HepG2 (cell line): ENCODE data around the gene TMEM41A. TPM values are rescaled to one million over a fixed set of nuclear protein-coding genes. Genes with fewer than 3 reads are reported as not detected.

Experiments
- CCDC6 ChIP-seq: sonication (generic); formaldehyde crosslinking; IDR thresholded peaks from 2 replicates; pipeline ENCODE4 v1.8.1; 2022; ENCODE audit warnings: mild to moderate bottlenecking, missing genetic modification reagents, moderate library complexity
- DNMT1 ChIP-seq: sonication (generic); formaldehyde crosslinking; IDR thresholded peaks from 2 replicates; pipeline ENCODE4 v1.5.1; 2020; ENCODE audit warnings: mild to moderate bottlenecking, missing genetic modification reagents
- DNMT3B ChIP-seq: conservative IDR thresholded peaks from 2 replicates; pipeline ENCODE4 v1.6.1; 2016; ENCODE audit warnings: missing biosample characterization, control low read depth
- HOXA9 ChIP-seq: sonication (generic); formaldehyde crosslinking; IDR thresholded peaks from 2 replicates; pipeline ENCODE4 v1.8.1; 2022; ENCODE audit warnings: missing genetic modification reagents, mild to moderate bottlenecking, moderate library complexity, borderline replicate concordance
- KAT7 ChIP-seq: IDR thresholded peaks from 2 replicates; pipeline ENCODE4 v1.6.1; 2018; ENCODE audit warnings: borderline replicate concordance, missing compliant biosample characterization
- KLF11 ChIP-seq: IDR thresholded peaks from 2 replicates; pipeline ENCODE4 v1.6.1; 2016; ENCODE audit warnings: missing compliant biosample characterization
- MED8 ChIP-seq: sonication (generic); formaldehyde crosslinking; IDR thresholded peaks from 2 replicates; pipeline ENCODE4 v1.8.1; 2023; ENCODE audit warnings: mild to moderate bottlenecking, missing genetic modification reagents; ENCODE audit not compliant: insufficient replicate concordance
- NFE2 ChIP-seq: sonication (generic); formaldehyde crosslinking; IDR thresholded peaks from 2 replicates; pipeline ENCODE4 v1.4.0; 2020; ENCODE audit warnings: missing genetic modification reagents
- NFKBIZ ChIP-seq: IDR thresholded peaks from 2 replicates; pipeline ENCODE4 v1.6.1; 2018; ENCODE audit warnings: missing genetic modification reagents, missing compliant biosample characterization
- NR2C2 ChIP-seq: sonication (generic); formaldehyde crosslinking; IDR thresholded peaks from 2 replicates; pipeline ENCODE4 v1.4.0; 2020; ENCODE audit warnings: missing genetic modification reagents, mild to moderate bottlenecking, moderate library complexity, borderline replicate concordance
- PPARG ChIP-seq: conservative IDR thresholded peaks from 2 replicates; pipeline ENCODE4 v1.6.1; 2016; ENCODE audit warnings: missing biosample characterization, missing genetic modification reagents
- RFX5 ChIP-seq: IDR thresholded peaks from 2 replicates; pipeline ENCODE4 v1.6.1; 2011; ENCODE audit warnings: low read depth, low read length, improper control_type of control experiment
- SOX5 ChIP-seq: IDR thresholded peaks from 2 replicates; pipeline ENCODE4 v1.6.1; 2016; ENCODE audit warnings: borderline replicate concordance
- TBX2 ChIP-seq: sonication (generic); formaldehyde crosslinking; IDR thresholded peaks from 2 replicates; pipeline ENCODE4 v1.5.0; 2020; ENCODE audit warnings: missing genetic modification reagents, mild to moderate bottlenecking, borderline replicate concordance
- YY1 ChIP-seq: IDR thresholded peaks from 2 replicates; pipeline ENCODE4 v1.6.1; 2011; ENCODE audit warnings: low read length, low read depth, moderate library complexity, mild to moderate bottlenecking; ENCODE audit not compliant: insufficient read depth, insufficient replicate concordance
- ZNF24 ChIP-seq: fragments of 450-650 bp; IDR thresholded peaks from 2 replicates; pipeline ENCODE4 v1.6.1; 2017; ENCODE audit warnings: antibody characterized with exemption, mild to moderate bottlenecking
- ZNF354B ChIP-seq: sonication (generic); formaldehyde crosslinking; IDR thresholded peaks from 2 replicates; pipeline ENCODE4 v1.8.0; 2022; ENCODE audit warnings: mild to moderate bottlenecking, missing genetic modification reagents
- ZNF546 ChIP-seq: sonication (generic); formaldehyde crosslinking; conservative IDR thresholded peaks from 2 replicates; pipeline ENCODE4 v1.8.1; 2023; ENCODE audit warnings: mild to moderate bottlenecking, missing genetic modification reagents
- ZNF547 ChIP-seq: sonication (generic); formaldehyde crosslinking; IDR thresholded peaks from 2 replicates; pipeline ENCODE4 v1.5.1; 2020; ENCODE audit warnings: mild to moderate bottlenecking, missing genetic modification reagents
- ZNF557 ChIP-seq: sonication (generic); formaldehyde crosslinking; IDR thresholded peaks from 2 replicates; pipeline ENCODE4 v1.4.0; 2020; ENCODE audit warnings: missing genetic modification reagents
- ZNF790 ChIP-seq: sonication (generic); formaldehyde crosslinking; IDR thresholded peaks from 2 replicates; pipeline ENCODE4 v1.8.0; 2022; ENCODE audit warnings: missing genetic modification reagents, mild to moderate bottlenecking, borderline replicate concordance
- polyA plus RNA-seq, 8 experiments: library from polyadenylated mRNA; depleted of rRNA in 3 of 8; stranded (reverse) in 7 of 8; unstranded in 1 of 8; fragments of >200 nt; fragmentation: Illumina TruSeq in 4 of 8; extraction: Trizol in 4 of 8; gene quantifications; 2 replicates each; pipeline versions ENCODE4 v1.2.1 to v1.2.3, GENCODE V29; 2011 to 2016; ENCODE audit warnings: low read depth in 4 of 8, missing spikeins in 1 of 8, mixed read lengths in 1 of 8; ENCODE audit not compliant: insufficient read depth in 1 of 8
- total RNA-seq, 5 experiments: library from RNA; depleted of rRNA; stranded (reverse); fragments of >200 nt; fragmentation: Illumina TruSeq; extraction: Trizol; gene quantifications; 2 replicates each; pipeline ENCODE4 v1.2.3, GENCODE V29; 2016; ENCODE audit warnings: low read depth in 1 of 5
- TF ChIP-seq, protein P1 (sequence below): sonication (generic); formaldehyde crosslinking; IDR thresholded peaks from 2 replicates; pipeline ENCODE4 v1.8.1; 2023; ENCODE audit warnings: mild to moderate bottlenecking, missing genetic modification reagents
- TF ChIP-seq, protein P2 (sequence below): IDR thresholded peaks from 2 replicates; pipeline ENCODE4 v1.6.1; 2016; ENCODE audit warnings: low read depth, borderline replicate concordance
- TF ChIP-seq, protein P3 (sequence below): sonication (generic); formaldehyde crosslinking; IDR thresholded peaks from 2 replicates; pipeline ENCODE4 v1.4.0; 2020; ENCODE audit warnings: mild to moderate bottlenecking, low read depth, missing genetic modification reagents
- TF ChIP-seq, protein P4 (sequence below): sonication (generic); formaldehyde crosslinking; IDR thresholded peaks from 2 replicates; pipeline ENCODE4 v1.9.0; 2021; ENCODE audit warnings: missing genetic modification reagents, borderline replicate concordance
- TF ChIP-seq, protein P5 (sequence below): sonication (generic); formaldehyde crosslinking; IDR thresholded peaks from 2 replicates; pipeline ENCODE4 v1.5.0; 2020; ENCODE audit warnings: missing genetic modification reagents, mild to moderate bottlenecking, borderline replicate concordance

Gene TMEM41A
- total and polyA plus RNA-seq, 2 of the 13 experiments (the other 11 are each of a cell fraction or from before 2014, with no cell fraction given): 30.0 to 40.0 TPM

DNA sequence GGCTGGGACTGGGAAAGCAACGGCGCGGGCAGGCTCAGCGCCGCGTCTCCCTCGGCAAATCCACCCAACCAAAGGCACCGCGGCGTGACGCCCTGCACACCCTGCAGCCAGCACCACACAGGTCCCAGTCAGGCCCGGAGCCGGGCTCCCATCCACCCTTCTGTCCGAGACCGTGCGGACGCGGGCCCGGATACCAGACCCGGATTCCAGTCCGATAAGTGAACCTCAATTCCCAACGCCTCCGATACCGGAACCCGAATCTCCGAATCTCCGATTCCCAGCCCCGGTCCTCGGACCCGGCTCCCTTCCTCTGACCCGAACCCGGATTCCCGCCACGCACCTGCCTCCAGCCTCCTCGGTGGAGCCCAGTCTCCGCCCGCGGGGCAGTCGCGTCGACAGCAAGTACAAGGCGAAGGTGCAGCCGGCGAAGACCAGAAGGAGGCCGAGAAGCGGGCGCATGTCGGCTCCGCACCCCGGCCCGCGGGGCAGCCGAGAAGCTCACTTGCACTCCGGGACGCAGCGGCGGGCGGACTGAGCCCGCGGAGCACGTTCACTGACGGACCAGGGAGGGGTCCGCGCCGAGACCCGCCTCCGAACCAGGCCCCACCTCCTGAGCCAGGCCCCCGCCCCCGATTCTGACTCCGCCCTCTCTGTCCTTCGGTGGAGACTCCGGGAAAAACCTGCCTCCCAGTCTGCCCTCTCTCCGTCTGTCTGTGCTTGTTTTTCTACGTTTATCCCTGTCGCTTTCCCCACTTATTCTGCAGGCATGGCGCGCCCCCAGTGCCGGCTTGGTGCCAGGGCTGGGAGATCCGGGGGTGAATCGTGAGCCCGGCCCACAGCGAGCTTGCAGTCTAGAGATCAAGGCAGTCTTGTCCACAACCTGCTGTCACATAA is at the start of gene TMEM41A (continued):
- TF ChIP-seq RFX5: 0 out of 2 replicates have a peak, but pooled peaks have one; percentile 12
- peak; percentile 83; the same call in 1 of the 2 replicates for TF ChIP-seq ZNF790 (CRISPR knock-in tag)
- TF ChIP-seq, protein P1, sequence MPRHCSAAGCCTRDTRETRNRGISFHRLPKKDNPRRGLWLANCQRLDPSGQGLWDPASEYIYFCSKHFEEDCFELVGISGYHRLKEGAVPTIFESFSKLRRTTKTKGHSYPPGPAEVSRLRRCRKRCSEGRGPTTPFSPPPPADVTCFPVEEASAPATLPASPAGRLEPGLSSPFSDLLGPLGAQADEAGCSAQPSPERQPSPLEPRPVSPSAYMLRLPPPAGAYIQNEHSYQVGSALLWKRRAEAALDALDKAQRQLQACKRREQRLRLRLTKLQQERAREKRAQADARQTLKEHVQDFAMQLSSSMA (CRISPR knock-in tag): no peak; the same call in 1 of the 2 replicates
- 0 out of 2 replicates have a peak, but pooled peaks have one; percentile 63 for TF ChIP-seq HOXA9 (CRISPR knock-in tag)
- TF ChIP-seq, protein P2, sequence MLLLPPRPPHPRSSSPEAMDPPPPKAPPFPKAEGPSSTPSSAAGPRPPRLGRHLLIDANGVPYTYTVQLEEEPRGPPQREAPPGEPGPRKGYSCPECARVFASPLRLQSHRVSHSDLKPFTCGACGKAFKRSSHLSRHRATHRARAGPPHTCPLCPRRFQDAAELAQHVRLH (CRISPR knock-in tag): peak; percentile 92; the same call in 1 of the 2 replicates
- TF ChIP-seq YY1: peak; percentile 89
- TF ChIP-seq MED8 (CRISPR knock-in tag): no peak
- peak; percentile 67; the same call in 1 of the 2 replicates for TF ChIP-seq NR2C2 (CRISPR knock-in tag)
- peak; percentile 44; the same call in 1 of the 2 replicates for TF ChIP-seq ZNF546 (CRISPR knock-in tag)
- no peak for TF ChIP-seq ZNF354B (CRISPR knock-in tag)
- TF ChIP-seq DNMT3B (CRISPR knock-in tag): no peak; the same call in 1 of the 2 replicates
- TF ChIP-seq ZNF547: peak; percentile 99
- TF ChIP-seq, protein P3, sequence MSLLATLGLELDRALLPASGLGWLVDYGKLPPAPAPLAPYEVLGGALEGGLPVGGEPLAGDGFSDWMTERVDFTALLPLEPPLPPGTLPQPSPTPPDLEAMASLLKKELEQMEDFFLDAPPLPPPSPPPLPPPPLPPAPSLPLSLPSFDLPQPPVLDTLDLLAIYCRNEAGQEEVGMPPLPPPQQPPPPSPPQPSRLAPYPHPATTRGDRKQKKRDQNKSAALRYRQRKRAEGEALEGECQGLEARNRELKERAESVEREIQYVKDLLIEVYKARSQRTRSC (CRISPR knock-in tag): 0 out of 2 replicates have a peak, but pooled peaks have one; percentile 19
- TF ChIP-seq, protein P4, sequence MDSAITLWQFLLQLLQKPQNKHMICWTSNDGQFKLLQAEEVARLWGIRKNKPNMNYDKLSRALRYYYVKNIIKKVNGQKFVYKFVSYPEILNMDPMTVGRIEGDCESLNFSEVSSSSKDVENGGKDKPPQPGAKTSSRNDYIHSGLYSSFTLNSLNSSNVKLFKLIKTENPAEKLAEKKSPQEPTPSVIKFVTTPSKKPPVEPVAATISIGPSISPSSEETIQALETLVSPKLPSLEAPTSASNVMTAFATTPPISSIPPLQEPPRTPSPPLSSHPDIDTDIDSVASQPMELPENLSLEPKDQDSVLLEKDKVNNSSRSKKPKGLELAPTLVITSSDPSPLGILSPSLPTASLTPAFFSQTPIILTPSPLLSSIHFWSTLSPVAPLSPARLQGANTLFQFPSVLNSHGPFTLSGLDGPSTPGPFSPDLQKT (CRISPR knock-in tag): no peak
- peak; percentile 74; the same call in 1 of the 2 replicates for TF ChIP-seq ZNF557 (CRISPR knock-in tag)
- peak; percentile 70; the same call in 1 of the 2 replicates for TF ChIP-seq DNMT1 (CRISPR knock-in tag)
- TF ChIP-seq SOX5 (CRISPR knock-in tag): peak; percentile 48; the same call in 1 of the 2 replicates
- TF ChIP-seq NFKBIZ (CRISPR knock-in tag): peak; percentile 75; the same call in 1 of the 2 replicates
- TF ChIP-seq TBX2 (CRISPR knock-in tag): peak; percentile 92
- no peak for TF ChIP-seq NFE2 (CRISPR knock-in tag)
- peak; percentile 60; the same call in 1 of the 2 replicates for TF ChIP-seq PPARG
- TF ChIP-seq, protein P5, sequence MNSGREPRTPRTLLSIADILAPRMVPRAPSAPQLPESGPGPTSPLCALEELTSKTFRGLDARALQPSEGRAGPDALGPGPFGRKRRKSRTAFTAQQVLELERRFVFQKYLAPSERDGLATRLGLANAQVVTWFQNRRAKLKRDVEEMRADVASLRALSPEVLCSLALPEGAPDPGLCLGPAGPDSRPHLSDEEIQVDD (CRISPR knock-in tag): no peak
- peak; percentile 97 for TF ChIP-seq KAT7 (CRISPR knock-in tag)
- TF ChIP-seq CCDC6 (CRISPR knock-in tag): peak; percentile 88
- peak; percentile 85; the same call in 1 of the 2 replicates for TF ChIP-seq KLF11 (CRISPR knock-in tag)
- peak; percentile 78 for TF ChIP-seq ZNF24
